GM21381 (cell line): ENCODE measurements around the gene MXD1.

ENCODE experiments used
- ATAC-seq: cut with Tn5 transposase; IDR thresholded peaks from one replicate; pipeline ENCODE4 v1.9.1; 2021; ENCODE audit warnings: mild to moderate bottlenecking, moderate library complexity; ENCODE audit not compliant: unreplicated experiment

Gene MXD1

DNA sequence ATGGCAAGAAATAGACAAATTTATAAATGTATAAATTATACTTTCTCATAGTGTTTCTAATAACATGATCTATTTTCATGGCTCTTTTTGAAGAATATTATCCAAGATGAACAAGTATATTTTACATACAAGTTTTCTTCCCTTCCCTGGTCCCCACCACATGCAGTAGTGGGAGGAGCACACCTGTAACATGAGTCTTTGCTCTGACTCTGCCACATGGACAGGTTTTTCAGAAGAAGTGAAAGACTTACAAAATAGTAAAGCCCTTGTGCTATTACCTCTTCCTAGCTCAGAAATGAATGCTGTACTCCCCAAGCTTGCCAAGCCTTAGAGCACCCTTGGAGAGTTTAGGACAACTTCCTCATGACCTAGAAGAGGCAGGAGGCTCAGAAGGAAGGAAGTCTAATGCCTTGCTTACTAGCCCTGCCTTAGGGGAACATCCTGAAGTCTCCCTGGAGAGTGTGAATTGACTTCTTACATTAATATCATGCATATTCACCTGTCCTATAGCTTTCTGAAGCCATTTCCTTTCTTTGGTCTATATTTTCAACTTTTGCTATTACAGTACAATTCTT is 18.4 kb downstream of the MXD1 start:
- ATAC-seq = no peak

- no peak for ATAC-seq
These were observed 19.1 kb downstream of the MXD1 start for GRCh38 chr2:69933839-69934613.

- no peak for ATAC-seq
These were observed 19.7 kb downstream of the MXD1 start for GRCh38 chr2:69934614-69934908.

- no peak for ATAC-seq
These were observed 20.1 kb downstream of the MXD1 start for GRCh38 chr2:69935011-69935410.

DNA sequence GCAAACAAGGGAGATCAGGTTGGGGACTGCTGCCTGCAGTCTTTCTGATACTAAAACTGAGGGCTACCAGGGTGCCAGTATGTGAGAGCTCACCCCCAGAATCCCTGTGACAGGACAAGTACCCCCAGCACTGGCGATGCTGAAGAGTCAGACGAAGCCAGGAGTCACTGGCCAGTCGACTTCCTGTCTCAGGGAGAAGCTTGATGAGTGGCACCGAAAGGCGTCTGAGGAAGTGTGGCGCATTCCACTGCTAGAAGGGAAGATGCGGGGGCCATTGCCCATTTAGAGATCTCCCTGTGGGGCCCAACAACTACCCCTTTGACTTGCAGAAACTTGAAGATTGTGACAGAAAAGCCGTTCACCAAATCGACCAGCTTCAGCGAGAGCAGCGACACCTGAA is 22.0 kb downstream of the MXD1 start:
- ATAC-seq = no peak

DNA sequence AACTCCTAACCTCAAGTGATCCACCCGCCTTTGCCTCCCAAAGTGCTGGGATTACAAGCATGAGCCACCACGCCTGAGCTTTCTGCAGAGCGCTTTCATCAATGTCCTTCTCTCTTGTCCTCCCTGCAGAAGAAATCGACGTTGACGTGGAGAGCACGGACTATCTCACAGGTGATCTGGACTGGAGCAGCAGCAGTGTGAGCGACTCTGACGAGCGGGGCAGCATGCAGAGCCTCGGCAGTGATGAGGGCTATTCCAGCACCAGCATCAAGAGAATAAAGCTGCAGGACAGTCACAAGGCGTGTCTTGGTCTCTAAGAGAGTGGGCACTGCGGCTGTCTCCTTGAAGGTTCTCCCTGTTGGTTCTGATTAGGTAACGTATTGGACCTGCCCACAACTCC is 23.1 kb downstream of the MXD1 start:
- no peak for ATAC-seq

DNA sequence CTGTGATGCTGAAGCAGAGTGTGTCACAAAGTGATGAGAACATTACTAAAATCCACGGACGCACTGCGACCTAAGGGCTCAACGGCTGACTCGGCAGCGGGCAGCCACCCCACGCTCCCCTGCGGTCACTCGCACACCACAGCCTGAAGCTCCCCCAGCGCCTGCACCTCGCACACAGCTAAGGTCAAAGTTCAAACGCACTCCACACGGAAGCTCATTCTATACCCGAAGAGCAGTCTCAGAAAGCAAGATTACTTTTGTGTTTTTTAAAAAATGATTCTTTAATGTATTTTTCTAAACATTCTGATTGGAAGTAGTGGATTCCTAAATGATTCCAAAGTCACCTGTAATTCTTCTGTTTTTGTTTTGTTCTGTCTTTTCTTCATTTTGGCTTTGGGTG is 24.8 kb downstream of the MXD1 start:
- ATAC-seq = no peak

GRCh38 chr2:69940691-69941090 is 25.8 kb downstream of the MXD1 start:
- ATAC-seq = no peak

DNA sequence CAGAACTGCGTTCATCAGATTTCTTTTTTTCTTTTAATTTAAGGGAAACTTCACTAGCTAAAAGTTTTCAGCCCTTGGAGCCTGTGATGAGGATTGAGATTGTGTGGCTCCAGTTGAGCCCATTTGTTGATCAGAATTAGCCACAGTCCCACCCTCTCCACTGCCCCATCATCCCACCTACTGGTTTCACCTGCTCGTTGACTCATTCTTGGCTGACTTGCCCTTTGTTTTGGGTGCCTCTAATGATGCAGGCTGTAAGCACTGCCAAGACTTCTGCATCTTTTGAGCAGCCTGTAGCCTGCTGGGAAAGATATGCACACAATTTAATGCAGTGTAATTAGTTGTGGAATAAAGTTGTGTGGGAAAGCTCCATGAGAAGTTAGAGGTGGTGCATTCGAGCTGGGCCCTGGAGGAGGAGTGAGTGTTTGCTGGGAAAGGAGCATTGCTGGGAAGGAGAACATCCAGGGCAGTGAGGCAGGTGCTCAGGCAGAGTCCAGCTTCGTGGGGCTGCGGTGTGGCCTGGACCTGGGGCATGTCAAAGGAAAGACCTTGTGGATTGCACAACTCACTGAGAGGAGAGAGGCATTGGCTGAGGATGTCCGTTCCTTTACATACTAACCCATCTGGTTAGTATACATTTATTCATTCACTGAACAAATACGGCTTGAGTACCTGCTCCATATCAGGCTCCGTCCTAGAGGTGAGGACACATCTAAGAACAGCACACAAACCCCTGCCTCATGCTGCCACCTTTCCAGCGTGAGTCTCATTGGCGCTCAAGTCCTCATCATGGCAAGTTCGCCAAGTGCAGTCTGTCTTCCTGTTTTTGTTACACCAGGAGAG is 28.3 kb downstream of the MXD1 start:
- no peak for ATAC-seq

DNA sequence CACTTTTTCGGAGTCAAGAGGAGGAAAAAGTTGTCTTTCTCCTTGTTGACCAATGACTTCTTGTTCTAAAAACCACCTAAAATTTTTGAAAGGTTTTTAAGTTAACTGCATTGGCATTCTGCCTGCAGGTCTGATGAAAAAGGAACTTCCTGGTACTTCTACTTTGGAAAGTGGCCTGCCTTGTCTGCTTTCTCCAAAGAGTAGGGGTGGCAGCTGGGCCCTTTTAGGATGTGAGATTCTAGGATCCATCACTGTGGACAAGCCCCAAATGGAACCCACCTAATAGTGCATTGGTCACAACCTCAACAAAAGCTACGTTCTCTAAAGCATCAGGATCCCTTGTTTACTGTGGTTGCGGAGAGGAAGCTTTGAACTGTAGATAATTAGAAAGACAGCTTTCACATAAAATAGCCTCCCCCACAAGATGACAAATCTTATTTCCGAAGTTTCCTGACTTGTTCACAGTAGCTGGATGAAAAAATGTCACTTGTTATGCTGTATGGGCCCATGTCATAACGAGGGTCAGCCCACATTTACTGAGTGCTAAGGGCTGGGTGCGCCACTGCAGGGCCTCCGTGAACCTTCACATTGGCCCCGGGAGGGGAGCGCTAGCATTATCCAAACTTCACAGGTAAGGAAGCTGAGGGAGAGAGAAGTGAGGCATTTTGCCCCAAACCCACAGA is 29.1 kb downstream of the MXD1 start:
- no peak for ATAC-seq

- no peak for ATAC-seq
These were observed 29.8 kb downstream of the MXD1 start for GRCh38 chr2:69944756-69945155.

GRCh38 chr2:69945441-69945840 is 30.5 kb downstream of the MXD1 start:
- ATAC-seq = no peak

DNA sequence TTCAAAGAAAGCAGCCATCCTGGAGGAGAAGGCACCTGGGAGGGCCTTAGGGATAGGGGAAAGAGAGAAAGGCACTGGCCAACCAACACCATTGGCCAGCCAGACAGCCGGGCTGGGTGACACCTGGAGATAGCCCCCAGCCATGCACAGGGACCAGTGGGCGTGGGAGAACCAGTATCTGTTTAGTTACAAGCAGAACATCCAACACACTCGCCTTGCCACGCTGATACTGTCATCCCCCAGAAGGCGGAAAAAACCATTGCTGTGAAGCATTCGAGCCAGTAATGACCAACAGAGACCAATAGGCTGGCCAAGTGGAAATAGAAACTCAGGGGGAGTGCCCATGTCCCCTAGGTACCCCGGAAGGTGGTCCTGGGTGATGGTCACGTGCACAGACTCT is 31.0 kb downstream of the MXD1 start:
- ATAC-seq = no peak

DNA sequence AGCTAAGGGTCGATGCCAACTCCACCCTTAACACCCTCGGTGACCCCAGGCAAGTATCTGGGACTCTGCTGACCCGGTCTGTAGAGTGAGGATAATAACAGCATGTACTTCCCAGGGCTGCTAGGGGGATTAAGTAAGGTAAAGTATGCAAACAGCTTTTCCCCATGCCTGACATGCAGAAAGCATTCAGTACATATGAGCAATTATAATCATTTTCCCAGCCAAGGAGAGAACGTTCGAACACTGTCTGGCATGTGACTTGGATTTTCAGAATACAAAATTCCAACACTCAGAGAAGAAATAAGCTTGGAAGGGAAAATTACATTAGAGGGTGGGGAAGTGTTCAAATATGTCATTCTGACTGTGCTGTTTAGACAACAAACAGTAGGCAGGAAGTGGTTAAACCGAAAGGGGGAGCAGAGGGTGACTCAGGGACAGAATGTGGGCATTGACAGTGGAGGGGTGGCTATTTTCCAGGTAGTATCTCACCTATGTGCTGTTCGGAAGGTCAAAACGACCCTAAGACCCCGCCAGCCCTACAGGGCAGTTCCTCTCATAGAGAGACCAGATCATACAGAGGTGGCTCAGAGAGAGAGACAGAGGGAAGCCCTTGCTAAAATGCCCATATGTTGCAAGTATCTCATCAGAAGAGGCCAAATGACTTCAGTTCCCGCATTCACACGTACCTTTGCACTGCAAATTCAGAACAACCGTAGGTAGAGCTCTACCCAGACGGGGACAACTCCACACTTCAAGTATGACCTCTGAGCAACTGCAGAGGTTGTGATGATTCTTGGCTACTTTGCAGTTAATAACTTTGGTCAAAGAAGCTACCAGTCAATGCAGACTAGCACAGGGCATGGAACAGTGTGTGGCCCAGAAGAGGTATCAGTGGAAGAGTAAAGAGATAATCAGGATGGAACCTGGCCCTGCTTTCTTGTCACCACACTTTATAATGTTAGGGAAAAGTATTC is 31.7 kb downstream of the MXD1 start:
- ATAC-seq = peak; percentile 73

DNA sequence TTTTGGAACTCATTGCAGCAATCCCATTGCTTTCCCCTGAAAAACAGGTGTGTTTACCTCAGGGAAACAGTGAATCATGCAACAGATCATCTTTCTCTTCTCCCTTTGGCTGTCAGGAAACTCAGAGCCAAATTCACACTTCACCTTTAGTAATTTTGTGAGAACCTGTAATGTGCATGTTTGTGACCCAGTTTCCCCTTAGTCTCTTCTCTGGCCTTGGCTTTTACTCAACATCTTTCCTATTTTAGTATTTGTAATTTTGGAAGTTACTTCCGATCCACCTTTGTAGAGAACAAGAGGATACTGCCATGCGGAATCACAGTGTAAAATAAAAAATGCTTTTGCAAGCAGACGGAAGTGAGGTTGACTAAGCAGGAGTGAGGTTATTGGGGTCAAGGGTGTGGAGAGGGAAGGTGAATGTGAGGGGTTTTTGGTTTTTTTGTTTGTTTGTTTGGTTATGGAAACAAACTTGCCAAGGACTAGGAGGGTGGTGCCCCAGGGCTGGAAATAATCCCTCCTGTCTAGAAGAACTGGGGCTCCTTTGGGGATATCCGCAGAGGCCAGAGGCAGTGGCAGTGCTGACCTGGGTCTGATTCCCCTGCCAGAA is 32.5 kb downstream of the MXD1 start:
- no peak for ATAC-seq

- ATAC-seq = no peak
These were observed 33.4 kb downstream of the MXD1 start for GRCh38 chr2:69948032-69948962.

GRCh38 chr2:69948963-69949645 is 34.2 kb downstream of the MXD1 start:
- no peak for ATAC-seq

GRCh38 chr2:69950241-69950640 is 35.3 kb downstream of the MXD1 start:
- no peak for ATAC-seq
